HG02943 (cell line): ENCODE data around the gene ZNF441.
"Not testable (repeated sequence)": the region's sequence is repeated elsewhere in the genome, so short reads cannot be mapped to it uniquely, and the experiment has no call there.

ENCODE experiments used
- ATAC-seq: cut with Tn5 transposase; IDR thresholded peaks from one replicate; pipeline ENCODE4 v1.9.1; 2021; ENCODE audit warnings: mild to moderate bottlenecking, low read depth, moderate library complexity; ENCODE audit not compliant: unreplicated experiment

The ZNF441 gene

DNA sequence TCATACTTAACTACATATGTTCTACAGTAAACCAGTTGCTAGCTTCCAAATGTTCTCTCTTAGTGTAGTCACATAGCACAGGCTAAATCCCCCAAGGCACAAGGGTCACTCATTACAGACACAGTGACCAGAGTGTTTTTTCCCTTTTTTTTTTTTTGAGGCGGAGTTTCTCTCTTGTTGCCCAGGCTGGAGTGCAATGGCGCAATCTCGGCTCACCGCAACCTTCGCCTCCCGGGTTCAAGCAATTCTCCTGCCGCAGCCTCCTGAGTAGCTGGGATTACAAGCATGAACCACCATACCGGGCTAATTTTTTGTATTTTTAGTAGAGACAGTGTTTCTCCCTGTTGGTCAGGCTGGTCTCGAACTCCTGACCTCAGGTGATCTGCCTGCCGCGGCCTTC is 9.9 kb downstream of the ZNF441 start:
- ATAC-seq, result not testable (repeated sequence)

DNA sequence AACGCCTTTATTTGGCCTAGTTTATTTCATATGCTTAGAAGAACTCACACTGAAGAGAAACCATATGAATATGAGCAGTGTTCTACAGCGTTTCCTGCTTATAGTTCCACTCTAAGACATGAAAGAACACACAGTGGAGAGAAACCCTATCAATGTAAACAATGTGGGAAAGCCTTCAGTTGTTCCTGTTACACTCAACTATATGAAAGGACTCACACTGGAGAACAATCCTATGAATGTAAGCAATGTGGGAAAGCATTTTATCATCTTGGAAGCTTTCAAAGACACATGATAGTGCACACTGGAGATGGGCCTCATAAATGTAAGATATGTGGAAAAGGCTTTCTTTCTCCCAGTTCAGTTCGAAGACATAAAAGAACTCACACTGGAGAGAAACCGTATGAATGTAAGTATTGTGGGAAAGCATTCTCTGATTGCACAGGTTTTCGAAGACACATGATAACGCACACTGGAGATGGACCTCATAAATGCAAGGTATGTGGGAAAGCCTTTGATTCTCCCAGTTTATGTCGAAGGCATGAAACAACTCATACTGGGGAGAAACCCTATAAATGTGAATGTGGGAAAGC is 13.7 kb downstream of the ZNF441 start:
- ATAC-seq, result no peak

DNA sequence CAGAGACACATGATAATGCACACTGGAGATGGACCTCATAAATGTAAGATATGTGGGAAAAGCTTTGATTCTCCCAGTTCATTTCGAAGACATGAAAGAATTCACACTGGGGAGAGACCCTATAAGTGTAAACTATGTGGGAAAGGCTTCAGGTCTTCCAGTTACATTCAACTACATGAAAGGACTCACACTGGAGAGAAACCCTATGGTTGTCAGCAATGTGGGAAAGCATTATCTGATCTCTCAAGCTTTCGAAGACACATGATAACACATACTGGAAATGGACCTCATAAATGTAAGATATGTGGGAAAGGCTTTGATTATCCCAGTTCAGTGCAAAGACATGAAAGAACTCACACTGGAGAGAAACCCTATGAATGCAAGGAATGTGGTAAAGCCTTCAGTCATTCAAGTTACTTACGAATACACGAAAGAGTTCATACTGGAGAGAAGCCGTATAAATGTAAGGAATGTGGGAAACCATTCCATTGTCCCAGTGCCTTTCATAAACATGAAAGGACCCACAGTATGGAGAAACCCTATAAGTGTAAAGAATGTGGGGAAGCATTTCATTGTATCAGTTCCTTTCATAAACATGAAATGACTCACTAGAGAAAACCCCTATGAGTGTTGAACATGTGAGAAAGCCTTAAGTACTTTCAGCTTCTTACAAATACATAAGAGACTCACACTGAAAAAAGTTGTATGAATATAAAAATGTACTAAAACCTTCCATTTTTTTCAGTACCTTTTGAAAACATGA is 14.7 kb downstream of the ZNF441 start:
- no peak for ATAC-seq

DNA sequence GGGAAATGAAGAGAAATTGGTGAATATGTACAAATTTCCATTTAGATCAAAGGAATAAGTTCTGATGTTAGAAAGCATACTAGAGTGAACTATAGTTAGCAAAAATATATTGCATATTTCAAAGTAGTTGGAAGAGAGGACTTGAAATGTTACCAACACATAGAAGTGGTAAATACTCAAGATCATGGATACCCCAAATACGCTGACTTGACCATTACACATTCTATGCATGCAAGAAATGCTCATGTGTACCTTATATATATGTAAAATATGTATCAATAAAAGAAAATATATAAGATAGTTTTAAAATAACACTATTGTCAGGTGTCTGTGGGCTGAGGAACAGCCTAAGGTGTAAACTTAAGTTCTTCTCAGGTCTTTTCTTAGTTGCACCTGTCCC is 17.0 kb downstream of the ZNF441 start:
- ATAC-seq, result no peak

DNA sequence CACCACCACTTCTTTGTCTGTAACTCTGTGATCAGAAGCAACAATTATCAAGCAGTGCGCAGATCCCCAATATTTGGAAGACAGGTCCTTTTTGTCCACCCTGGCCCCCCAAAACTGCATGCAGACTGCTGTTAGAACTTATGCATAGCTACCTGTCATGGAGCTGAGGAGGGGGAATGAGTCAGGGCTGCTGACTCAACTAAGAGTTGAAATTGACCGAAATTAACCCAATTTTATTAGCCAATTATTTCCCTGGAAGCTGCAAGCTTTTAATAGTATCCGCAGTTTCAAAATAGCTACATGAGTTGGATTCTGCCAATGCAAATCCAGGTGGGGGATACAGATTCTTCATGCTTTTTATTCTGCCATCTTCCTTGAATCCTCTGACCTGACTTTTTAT is 17.6 kb downstream of the ZNF441 start:
- ATAC-seq, result no peak

DNA sequence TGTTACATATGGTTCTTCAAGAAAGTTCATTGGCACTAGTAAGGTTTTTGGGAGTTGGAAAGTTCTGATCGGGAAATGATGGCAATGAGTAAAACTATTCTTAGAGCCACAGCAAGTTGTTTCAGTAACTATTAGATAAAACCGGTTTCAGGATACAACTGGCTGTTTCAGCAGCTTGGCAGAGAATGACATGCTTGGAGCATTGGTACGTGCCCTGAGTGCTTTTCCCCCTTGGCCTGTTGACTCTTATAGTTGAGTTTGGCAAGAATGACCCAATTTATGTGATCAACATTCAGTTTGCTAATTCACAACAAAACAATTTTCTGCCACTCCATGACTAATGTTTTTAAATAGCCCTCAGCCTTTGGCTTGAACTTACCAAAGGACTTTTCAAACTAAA is 20.7 kb downstream of the ZNF441 start:
- no peak for ATAC-seq

DNA sequence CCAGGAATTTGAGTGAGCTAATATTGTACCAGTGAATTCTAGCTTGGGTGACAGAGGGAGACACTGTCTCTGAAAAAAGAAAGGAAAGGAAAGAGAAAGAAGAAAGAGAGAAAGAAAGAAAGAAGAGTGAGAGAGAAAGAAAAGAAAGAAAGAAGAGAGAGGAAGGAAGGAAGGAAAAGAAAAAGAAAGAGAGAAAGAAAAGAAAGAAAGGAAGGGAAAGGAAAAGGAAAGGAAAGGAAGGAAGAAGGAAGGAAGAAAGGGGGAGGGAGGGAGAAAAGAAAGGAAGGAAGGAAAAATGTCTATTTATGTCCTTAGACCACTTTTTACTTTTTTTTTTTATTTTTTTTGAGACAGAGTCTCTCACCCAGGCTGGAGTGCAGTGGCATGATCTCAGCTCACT is 26.1 kb downstream of the ZNF441 start:
- no peak for ATAC-seq

DNA sequence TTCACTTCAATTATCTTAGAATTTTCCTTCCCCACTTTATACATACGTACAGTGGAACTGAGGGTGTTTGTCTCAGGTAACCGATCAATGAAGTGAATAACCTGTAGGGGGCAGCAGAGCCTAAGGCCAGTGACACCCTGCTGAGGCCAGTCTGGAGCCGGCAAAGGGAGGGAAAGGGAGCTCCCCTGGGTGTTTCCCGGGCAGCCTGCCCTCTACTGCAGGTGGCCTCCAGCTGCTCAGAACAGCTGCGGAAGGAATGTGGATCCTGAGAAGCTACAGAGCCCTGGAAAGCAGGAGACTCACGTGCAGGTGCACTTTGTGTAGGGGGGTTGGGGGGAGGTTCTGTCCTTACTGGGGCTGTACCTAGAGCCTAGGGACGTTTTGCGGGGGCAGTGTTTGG is 30.7 kb downstream of the ZNF441 start:
- ATAC-seq, result no peak

DNA sequence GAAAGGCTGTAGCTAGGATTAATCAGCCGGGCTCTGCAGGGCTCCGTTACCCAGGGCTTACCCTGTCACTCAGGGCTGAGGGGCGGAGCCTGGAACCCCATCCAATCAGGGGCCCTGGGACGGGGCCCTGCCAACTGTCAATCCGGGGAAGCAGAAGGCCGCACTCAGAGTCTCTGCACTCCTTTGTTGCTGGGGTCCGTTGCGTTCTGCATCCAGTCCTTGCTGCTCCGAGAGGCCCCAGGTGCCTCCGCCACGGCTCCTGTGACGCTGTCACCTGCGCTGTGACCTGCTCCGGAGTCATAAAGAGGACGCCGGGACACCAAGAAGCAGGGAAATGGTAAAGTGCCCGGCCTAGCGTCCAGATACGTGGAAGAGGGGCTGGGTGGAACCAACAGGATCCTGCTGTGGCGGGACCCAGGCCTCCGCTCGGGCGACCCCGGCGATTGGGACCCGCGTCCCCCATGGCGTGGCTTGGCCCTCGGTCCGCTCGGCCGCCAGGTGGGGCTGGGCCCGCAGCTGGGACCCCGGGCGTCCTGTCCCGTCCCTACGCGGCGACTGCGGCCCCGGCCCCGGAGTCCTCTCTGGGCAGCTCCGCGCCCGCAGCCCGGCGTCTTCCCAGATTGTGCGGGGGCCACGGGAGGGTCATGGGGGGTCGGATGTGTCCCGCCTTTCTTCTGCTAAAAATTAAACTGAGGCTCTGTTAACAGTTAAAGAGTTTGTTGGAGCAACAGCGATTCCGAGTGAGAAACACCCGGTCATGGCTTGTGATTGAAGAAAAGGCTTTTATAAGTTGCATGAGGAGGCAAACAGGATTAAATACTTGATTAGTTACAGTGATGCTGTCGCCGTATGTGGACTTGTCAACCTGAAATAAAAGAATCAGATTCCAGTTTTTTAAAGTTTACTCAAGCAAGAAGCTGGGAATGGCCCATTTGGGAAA is 31.9 kb downstream of the ZNF441 start, which contains the start of gene ZNF491:
ZNF491 (plus strand) TSS at position 133 of the 940 bp plus-strand sequence. CDS start 7,431 bp downstream, outside the sequence.
- peak; percentile 77 for ATAC-seq

DNA sequence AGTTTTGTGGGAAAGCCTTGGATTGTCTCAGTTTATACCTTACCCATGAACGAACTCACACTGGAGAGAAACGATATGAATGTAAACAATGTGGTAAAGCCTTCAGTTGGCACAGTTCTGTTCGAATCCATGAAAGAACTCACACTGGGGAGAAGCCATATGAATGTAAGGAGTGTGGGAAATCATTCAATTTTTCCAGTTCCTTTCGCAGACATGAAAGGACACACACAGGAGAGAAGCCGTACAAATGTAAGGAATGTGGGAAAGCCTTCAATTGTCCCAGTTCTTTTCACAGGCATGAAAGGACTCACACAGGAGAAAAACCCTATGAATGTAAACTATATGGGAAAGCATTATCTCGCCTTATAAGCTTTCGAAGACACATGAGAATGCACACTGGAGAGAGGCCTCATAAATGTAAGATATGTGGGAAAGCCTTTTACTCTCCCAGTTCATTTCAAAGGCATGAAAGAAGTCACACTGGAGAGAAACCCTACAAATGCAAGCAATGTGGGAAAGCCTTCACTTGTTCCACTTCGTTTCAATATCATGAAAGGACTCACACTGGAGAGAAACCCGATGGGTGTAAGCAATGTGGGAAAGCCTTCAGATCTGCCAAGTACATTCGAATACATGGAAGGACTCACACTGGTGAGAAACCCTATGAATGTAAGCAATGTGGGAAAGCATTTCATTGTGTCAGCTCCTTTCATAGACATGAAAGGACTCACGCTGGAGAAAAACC is 39.7 kb downstream of the ZNF441 start:
- no peak for ATAC-seq

DNA sequence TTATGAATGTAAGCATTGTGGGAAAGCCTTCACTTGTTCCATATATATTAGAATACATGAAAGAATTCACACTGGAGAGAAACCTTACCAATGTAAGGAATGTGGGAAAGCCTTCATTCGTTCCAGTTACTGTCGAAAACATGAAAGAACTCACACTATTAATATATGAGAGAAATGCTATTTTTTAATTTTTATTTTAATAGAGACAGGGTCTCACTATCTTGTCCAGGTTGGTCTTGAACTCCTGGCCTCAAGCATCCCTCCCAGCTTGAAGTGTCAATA is 40.2 kb downstream of the ZNF441 start:
- no peak for ATAC-seq

DNA sequence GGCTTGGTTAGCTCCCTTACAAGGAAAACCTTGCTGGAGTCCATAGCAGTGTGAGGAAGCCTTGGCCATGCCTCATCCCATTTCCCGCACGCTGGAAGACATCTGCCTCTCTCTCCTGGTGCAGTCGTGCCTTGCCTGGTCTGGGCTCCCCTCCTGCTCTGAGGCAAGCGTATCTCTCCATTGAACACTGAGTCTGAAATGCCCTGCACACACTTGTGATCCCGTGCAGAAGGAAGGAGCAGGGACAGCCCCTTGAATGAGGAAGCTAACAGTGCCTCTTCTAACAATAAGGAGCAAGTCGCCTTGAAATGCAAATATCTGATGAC is 46.9 kb downstream of the ZNF441 start:
- ATAC-seq, result peak; percentile 42

DNA sequence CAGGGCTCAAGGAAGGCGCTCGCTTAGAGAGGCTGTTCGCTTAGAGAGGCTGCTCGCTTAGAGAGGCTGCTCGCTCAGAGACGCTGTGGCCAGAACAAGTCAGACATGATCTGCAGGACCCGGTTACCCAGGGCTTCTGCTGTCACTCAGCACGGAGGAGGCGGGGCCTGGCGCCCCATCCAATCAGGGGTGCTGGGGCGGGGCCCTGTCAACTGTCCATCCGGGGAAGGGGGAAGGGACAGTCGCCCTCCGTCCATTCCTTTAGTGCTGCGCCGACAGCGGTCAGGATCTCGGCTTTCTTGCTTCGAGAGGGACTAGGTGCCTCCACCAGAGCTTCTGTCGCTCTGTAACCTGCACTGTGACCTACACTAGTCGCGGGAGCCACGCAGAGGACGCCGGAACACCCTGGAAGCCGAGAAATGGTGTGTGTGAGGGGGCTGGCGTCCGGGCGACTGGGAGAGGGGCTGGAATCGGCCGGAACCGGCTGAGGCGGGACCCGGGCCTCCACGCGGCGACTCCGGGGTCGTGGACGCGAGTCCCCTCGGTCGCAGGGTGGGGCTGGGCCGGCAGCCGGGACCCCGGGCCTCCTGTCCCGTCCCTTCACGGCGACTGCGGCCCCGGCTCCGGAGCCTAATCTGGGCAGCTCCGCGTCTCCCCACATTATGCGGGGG is 47.4 kb downstream of the ZNF441 start, which contains the start of gene ZNF440:
ZNF440 (plus strand) TSS at position 245 of the 671 bp plus-strand sequence; CDS start at position 420, 175 bp downstream.
- ATAC-seq, result peak; percentile 93

DNA sequence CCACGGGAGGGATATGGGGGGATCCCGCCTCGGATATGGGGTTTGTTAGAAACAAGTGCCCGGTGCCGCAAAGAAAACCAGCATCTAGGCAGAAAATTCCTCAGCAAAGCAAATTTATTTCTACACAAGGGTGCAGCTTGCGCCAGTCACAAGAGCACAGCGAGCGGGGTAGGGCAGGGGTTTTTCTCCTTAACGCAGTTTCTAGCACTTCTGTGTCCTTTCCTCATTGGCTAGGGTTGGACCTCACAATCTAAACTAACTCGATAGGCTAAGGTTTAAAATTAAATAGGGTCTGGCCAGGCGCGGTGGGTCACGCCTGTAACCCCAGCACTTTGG is 47.9 kb downstream of the ZNF441 start:
- ATAC-seq, result no peak

DNA sequence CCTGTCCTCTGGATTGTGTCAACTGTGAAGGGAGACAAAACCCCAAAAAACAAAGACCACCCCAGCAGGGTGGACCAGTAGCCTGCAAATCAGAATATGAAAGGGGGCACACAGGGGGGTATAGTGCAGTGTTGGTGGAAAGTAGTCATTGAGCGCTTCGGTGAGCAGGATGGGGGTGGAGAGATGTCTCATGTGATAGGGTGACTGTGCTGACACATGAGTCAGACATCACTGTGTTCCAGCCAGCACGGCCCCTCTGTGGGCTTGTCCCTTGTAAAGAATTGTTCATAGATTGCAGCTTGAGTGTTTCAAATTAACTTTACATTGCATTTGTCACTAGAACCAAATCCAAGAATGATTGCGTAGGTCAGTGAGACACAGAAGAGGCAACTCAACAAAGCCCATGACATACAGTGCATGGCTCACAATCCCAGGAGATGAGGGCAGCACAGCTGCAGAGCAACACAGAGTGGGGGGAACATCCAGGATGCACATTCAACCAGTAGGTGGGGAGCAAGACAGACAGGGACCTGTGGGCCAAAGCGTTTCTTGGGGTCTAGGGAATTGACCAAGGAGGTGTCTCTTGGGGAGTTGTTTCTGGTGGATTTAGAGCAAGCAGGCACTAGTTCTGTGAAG is 54.8 kb downstream of the ZNF441 start:
- ATAC-seq, result no peak

DNA sequence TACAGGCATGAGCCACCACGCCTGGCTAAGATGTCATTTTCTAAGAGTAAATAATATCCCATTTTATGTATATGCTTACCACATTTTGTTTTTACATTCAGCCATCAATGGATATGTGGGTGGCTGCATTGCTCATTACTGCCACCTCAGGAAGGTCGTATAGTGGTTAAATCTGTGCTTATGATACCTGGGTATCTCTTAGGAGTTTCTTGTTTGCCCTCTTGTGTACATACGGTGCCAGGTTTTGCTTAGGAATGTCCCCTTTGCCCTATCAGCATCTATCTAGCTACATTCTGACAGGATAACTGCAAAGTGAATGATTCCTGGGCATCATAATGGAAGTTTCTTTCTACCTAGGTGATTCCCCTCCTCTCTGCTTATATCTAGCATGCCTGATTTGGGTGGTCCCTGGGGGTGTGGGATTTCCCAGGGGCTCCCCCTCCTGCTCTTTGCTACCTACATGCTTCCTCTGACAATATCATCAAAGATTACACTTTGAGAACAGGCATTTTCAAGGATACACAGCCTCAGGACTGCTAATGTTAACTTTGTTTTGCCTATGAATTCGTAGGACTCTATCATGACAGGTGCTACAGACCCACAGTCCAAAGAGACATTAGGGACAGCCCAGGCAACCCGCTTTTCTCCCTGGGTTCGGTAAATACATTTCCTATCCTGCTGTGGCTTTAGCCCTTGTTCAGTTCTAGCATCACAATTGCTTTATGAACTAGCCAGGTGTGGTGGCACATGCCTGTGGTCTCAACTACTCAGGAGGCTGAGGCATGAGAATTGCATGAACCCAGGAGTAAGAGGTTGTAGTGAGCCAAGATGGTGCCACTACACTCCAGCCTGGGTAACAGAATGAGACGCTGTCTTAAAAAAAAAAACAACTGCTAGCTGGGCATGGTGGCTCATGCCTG is 62.4 kb downstream of the ZNF441 start:
- ATAC-seq, result not testable (repeated sequence)

DNA sequence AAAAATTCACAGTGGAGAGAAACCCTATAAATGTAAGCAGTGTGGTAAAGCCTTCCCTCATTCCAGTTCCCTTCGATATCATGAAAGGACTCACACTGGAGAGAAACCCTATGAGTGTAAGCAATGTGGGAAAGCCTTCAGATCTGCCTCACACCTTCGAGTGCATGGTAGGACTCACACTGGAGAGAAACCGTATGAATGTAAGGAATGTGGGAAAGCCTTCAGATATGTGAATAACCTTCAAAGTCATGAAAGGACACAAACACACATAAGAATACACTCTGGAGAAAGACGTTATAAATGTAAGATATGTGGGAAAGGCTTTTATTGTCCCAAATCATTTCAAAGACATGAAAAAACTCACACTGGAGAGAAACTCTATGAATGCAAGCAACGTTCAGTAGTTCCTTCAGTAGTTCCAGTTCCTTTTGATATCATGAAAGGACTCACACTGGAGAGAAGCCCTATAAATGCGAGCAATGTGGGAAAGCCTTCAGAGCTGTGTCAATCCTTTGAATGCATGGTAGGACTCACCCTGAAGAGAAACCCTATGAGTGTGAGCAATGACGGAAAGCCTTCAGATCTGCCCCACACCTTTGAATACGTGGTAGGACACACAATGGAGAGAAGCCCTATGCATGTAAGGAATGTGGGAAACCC is 65.6 kb downstream of the ZNF441 start:
- no peak for ATAC-seq

DNA sequence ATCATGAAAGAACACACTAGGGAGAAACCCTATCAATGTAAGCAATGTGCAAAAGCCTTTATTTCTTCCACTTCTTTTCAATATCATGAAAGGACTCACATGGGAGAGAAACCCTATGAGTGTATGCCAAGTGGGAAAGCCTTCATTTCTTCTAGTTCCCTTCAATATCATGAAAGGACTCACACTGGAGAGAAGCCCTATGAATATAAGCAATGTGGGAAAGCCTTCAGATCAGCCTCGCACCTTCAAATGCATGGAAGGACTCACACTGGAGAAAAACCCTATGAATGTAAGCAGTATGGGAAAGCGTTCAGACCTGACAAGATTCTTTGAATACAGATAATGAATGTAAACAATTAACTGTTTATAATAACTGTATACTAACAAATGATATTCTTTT is 66.7 kb downstream of the ZNF441 start:
- ATAC-seq, result no peak
